Dendritic cell treated with granulocyte-macrophage colony-stimulating factor and Interleukin-4, amounts not matched to agents 40 ng/mL and 50 ng/mL, for 4 days (primary cell): ENCODE results near the gene MYDGF.
"Not testable (repeated sequence)": the region's sequence is repeated elsewhere in the genome, so short reads cannot be mapped to it uniquely, and the experiment has no call there.

ENCODE experiments used
- H3K27ac Mint-ChIP-seq: one replicate; pipeline ENCODE4 v1.8.0; 2022; ENCODE audit warnings: mild to moderate bottlenecking, mixed read lengths
- H3K27me3 Mint-ChIP-seq: one replicate; pipeline ENCODE4 v1.8.0; 2022; ENCODE audit warnings: mild to moderate bottlenecking, mixed read lengths
- H3K36me3 Mint-ChIP-seq: one replicate; pipeline ENCODE4 v1.8.0; 2022; ENCODE audit warnings: low read depth, mixed read lengths
- H3K4me1 Mint-ChIP-seq: one replicate; pipeline ENCODE4 v1.8.0; 2022; ENCODE audit warnings: low read depth, mixed read lengths
- H3K4me3 Mint-ChIP-seq: one replicate; pipeline ENCODE4 v1.8.0; 2022; ENCODE audit warnings: mild to moderate bottlenecking, moderate library complexity, mixed read lengths
- H3K9me3 Mint-ChIP-seq: one replicate; pipeline ENCODE4 v1.8.0; 2022; ENCODE audit warnings: mixed read lengths
- intact Hi-C: fragments of 100-400 bp; cut with micrococcal nuclease; formaldehyde crosslinking; loops from one replicate; pipeline ENCODE4 v1.15.0; 2022

MYDGF gene

GRCh38 chr19:4669723-4670480 lies at the start of gene MYDGF:
TSS of gene MYDGF (minus strand) at chr19:4670342. CDS start at chr19:4670334, 8 bp downstream.
- Mint-ChIP-seq H3K36me3 (peaks cover 55% of the 10 kb centered on the region), H3K9me3 (no peaks in the 10 kb centered on the region), H3K27me3 (no peaks in the 10 kb centered on the region), H3K4me3 (peak within 1 kb of the TSS; percentile 93), H3K27ac (peak within 1 kb of the TSS; percentile 90), H3K4me1 (peaks cover 40% of the 10 kb centered on the region)
- intact Hi-C loops, result no loop called here

GRCh38 chr19:4719499-4719866 lies 49.3 kb upstream of the MYDGF start:
- Mint-ChIP-seq H3K27me3 (no peaks in the 10 kb centered on the region), H3K36me3 (peaks cover 91% of the 10 kb centered on the region), H3K4me1 (peaks cover 82% of the 10 kb centered on the region), H3K9me3 (no peaks in the 10 kb centered on the region), H3K4me3 (no peak overlapping the region), H3K27ac (peak overlapping the region; percentile 10)
- intact Hi-C loops, result no loop called here

- Mint-ChIP-seq H3K27ac (peak overlapping the region; percentile 83), H3K4me3 (peak overlapping the region; percentile 62), H3K27me3 (no peaks in the 10 kb centered on the region), H3K9me3 (no peaks in the 10 kb centered on the region), H3K36me3 (peaks cover 100% of the 10 kb centered on the region), H3K4me1 (peaks cover 95% of the 10 kb centered on the region)
- intact Hi-C loops, result no loop called here
These were observed 48.0 kb upstream of the MYDGF start for GRCh38 chr19:4717966-4718701.

GRCh38 chr19:4717191-4717965 lies 47.2 kb upstream of the MYDGF start:
- Mint-ChIP-seq H3K36me3 (peaks cover 100% of the 10 kb centered on the region), H3K27ac (peak overlapping the region; percentile 83), H3K27me3 (no peaks in the 10 kb centered on the region), H3K4me3 (peak overlapping the region; percentile 62), H3K4me1 (peaks cover 93% of the 10 kb centered on the region), H3K9me3 (no peaks in the 10 kb centered on the region)
- intact Hi-C loops, result no loop called here

- H3K9me3 Mint-ChIP-seq, result no peaks in the 10 kb centered on the region
- H3K4me1 Mint-ChIP-seq, result peaks cover 83% of the 10 kb centered on the region
- intact Hi-C loops, result no loop called here
- no peaks in the 10 kb centered on the region for H3K27me3 Mint-ChIP-seq
- H3K27ac Mint-ChIP-seq, result peak overlapping the region; percentile 83
- H3K36me3 Mint-ChIP-seq, result peaks cover 100% of the 10 kb centered on the region
- peak overlapping the region; percentile 55 for H3K4me3 Mint-ChIP-seq
These were observed 45.5 kb upstream of the MYDGF start for GRCh38 chr19:4715529-4716221.

GRCh38 chr19:4715178-4715528 lies 45.0 kb upstream of the MYDGF start:
- H3K27ac Mint-ChIP-seq, result peak overlapping the region; percentile 83
- H3K9me3 Mint-ChIP-seq, intact Hi-C loops, H3K27me3 Mint-ChIP-seq: not testable (repeated sequence)
- H3K4me3 Mint-ChIP-seq, result peak overlapping the region; percentile 55
- H3K4me1 Mint-ChIP-seq, result peaks cover 83% of the 10 kb centered on the region
- H3K36me3 Mint-ChIP-seq, result peaks cover 100% of the 10 kb centered on the region

GRCh38 chr19:4714016-4714415 lies 43.9 kb upstream of the MYDGF start:
- H3K4me1 Mint-ChIP-seq, result peaks cover 82% of the 10 kb centered on the region
- H3K27ac Mint-ChIP-seq, result peak overlapping the region; percentile 83
- intact Hi-C loops, result no loop called here
- no peak overlapping the region for H3K4me3 Mint-ChIP-seq
- peaks cover 100% of the 10 kb centered on the region for H3K36me3 Mint-ChIP-seq
- H3K27me3 Mint-ChIP-seq, result no peaks in the 10 kb centered on the region
- H3K9me3 Mint-ChIP-seq, result no peaks in the 10 kb centered on the region

GRCh38 chr19:4713384-4713951 lies 43.3 kb upstream of the MYDGF start:
- Mint-ChIP-seq H3K4me1 (peaks cover 82% of the 10 kb centered on the region), H3K27me3 (no peaks in the 10 kb centered on the region), H3K4me3 (no peak overlapping the region), H3K9me3 (no peaks in the 10 kb centered on the region), H3K36me3 (peaks cover 100% of the 10 kb centered on the region), H3K27ac (peak overlapping the region; percentile 83)
- intact Hi-C loops, result no loop called here

- intact Hi-C loops, result no loop called here
- H3K27me3 Mint-ChIP-seq, result no peaks in the 10 kb centered on the region
- H3K27ac Mint-ChIP-seq, result peak overlapping the region; percentile 83
- peaks cover 100% of the 10 kb centered on the region for H3K36me3 Mint-ChIP-seq
- no peak overlapping the region for H3K4me3 Mint-ChIP-seq
- no peaks in the 10 kb centered on the region for H3K9me3 Mint-ChIP-seq
- peaks cover 82% of the 10 kb centered on the region for H3K4me1 Mint-ChIP-seq
These were observed 42.6 kb upstream of the MYDGF start for GRCh38 chr19:4712771-4713170.

- H3K27ac Mint-ChIP-seq, result peak overlapping the region; percentile 41
- H3K9me3 Mint-ChIP-seq, result no peaks in the 10 kb centered on the region
- no peak overlapping the region for H3K4me3 Mint-ChIP-seq
- peaks cover 100% of the 10 kb centered on the region for H3K36me3 Mint-ChIP-seq
- H3K27me3 Mint-ChIP-seq, result no peaks in the 10 kb centered on the region
- intact Hi-C loops, result no loop called here
- H3K4me1 Mint-ChIP-seq, result peaks cover 76% of the 10 kb centered on the region
These were observed 41.1 kb upstream of the MYDGF start for GRCh38 chr19:4711211-4711610.

- no peaks in the 10 kb centered on the region for H3K27me3 Mint-ChIP-seq
- H3K4me3 Mint-ChIP-seq, result no peak overlapping the region
- H3K9me3 Mint-ChIP-seq, result no peaks in the 10 kb centered on the region
- intact Hi-C loops, result no loop called here
- H3K36me3 Mint-ChIP-seq, result peaks cover 100% of the 10 kb centered on the region
- peak overlapping the region; percentile 41 for H3K27ac Mint-ChIP-seq
- H3K4me1 Mint-ChIP-seq, result peaks cover 67% of the 10 kb centered on the region
These were observed 40.1 kb upstream of the MYDGF start for GRCh38 chr19:4710281-4710600.

- H3K36me3 Mint-ChIP-seq, result peaks cover 100% of the 10 kb centered on the region
- no peaks in the 10 kb centered on the region for H3K27me3 Mint-ChIP-seq
- H3K4me3 Mint-ChIP-seq, result no peak overlapping the region
- H3K27ac Mint-ChIP-seq, result peak overlapping the region; percentile 41
- H3K9me3 Mint-ChIP-seq, result no peaks in the 10 kb centered on the region
- H3K4me1 Mint-ChIP-seq, result peaks cover 65% of the 10 kb centered on the region
- intact Hi-C loops, result no loop called here
These were observed 39.5 kb upstream of the MYDGF start for GRCh38 chr19:4709440-4710280.
